GM12801 (cell line): Measurements from ENCODE around the gene LST1.

Experiments
- CTCF ChIP-seq: IDR thresholded peaks from one replicate; pipeline ENCODE4 v1.5.1; 2011; ENCODE audit warnings: control low read depth; ENCODE audit not compliant: insufficient read length; ENCODE audit errors: extremely low read depth

LST1 gene

GRCh38 chr6:31587791-31588777 lies 2.0 kb downstream of the LST1 start:
- TF ChIP-seq CTCF = no peak

- TF ChIP-seq CTCF = no peak
Measured at GRCh38 chr6:31588871-31589650, 3.0 kb downstream of the LST1 start.

- no peak for TF ChIP-seq CTCF
Measured at GRCh38 chr6:31592396-31592771, 6.3 kb downstream of the LST1 start.

GRCh38 chr6:31597006-31597405 lies 10.9 kb downstream of the LST1 start:
- no peak for TF ChIP-seq CTCF

GRCh38 chr6:31607317-31607716 lies 21.2 kb downstream of the LST1 start:
- TF ChIP-seq CTCF = no peak

GRCh38 chr6:31609519-31610406 lies 23.7 kb downstream of the LST1 start:
- TF ChIP-seq CTCF = no peak
